GM18526 (cell line): ENCODE results near the gene TMEM134.

ENCODE experiments used
- POLR2A ChIP-seq: IDR thresholded peaks from 3 replicates; pipeline ENCODE4 v1.6.1; 2011; ENCODE audit not compliant: insufficient read length; ENCODE audit errors: extremely low read depth

TMEM134 gene

GRCh38 chr11:67468759-67469507 lies at the start of gene TMEM134:
TMEM134 (minus strand) TSS chr11:67469251; CDS start chr11:67469192, 59 bp downstream.
- TF ChIP-seq POLR2A: peak; percentile 85

- TF ChIP-seq POLR2A: no peak
These were observed 48.9 kb upstream of the TMEM134 start for GRCh38 chr11:67517784-67518552.

GRCh38 chr11:67516806-67517205 lies 47.8 kb upstream of the TMEM134 start:
- TF ChIP-seq POLR2A: no peak

GRCh38 chr11:67514116-67514515 lies 45.1 kb upstream of the TMEM134 start:
- no peak for TF ChIP-seq POLR2A

GRCh38 chr11:67510023-67510345 lies 40.9 kb upstream of the TMEM134 start:
- TF ChIP-seq POLR2A: no peak

- peak; percentile 52 for TF ChIP-seq POLR2A
These were observed 39.6 kb upstream of the TMEM134 start for GRCh38 chr11:67508486-67509121.

- TF ChIP-seq POLR2A: peak; percentile 77
These were observed 38.9 kb upstream of the TMEM134 start, which contains the start of gene CDK2AP2 for GRCh38 chr11:67507864-67508485. CDK2AP2 (minus strand) TSS chr11:67508162; CDS start chr11:67508082, 80 bp downstream.

- no peak for TF ChIP-seq POLR2A
These were observed 38.3 kb upstream of the TMEM134 start for GRCh38 chr11:67507242-67507863.

GRCh38 chr11:67506426-67507051 lies 37.5 kb upstream of the TMEM134 start:
- no peak for TF ChIP-seq POLR2A

GRCh38 chr11:67505605-67506396 lies 36.8 kb upstream of the TMEM134 start:
- no peak for TF ChIP-seq POLR2A

GRCh38 chr11:67504950-67505581 lies 36.0 kb upstream of the TMEM134 start, which contains the start of gene PITPNM1:
PITPNM1 (minus strand) TSS chr11:67505363; CDS start chr11:67504180, 1,183 bp downstream.
- TF ChIP-seq POLR2A: peak; percentile 21

- no peak for TF ChIP-seq POLR2A
These were observed 35.2 kb upstream of the TMEM134 start for GRCh38 chr11:67504005-67504949.
